ENCODE measurements around the gene FAM47E.

GRCh38 chr4:76215077-76215476 is 36.4 kb upstream of the FAM47E start:
- TF ChIP-seq CTCF (IDR thresholded peaks at IDR 0.05; ENCODE audit: low read depth, low read length, poor library complexity, severe bottlenecking), result no peak
- TF ChIP-seq EZH2phosphoT487 (IDR thresholded peaks at IDR 0.05; ENCODE audit: borderline replicate concordance, low read length), result no peak

Measured in DOHH2 (cell line).